Stimulated activated naive B cell treated with anti-CD40 and anti-IgM and Interleukin-4, amounts not matched to agents 10 μg/mL and 1 μg/mL and 100 μg/mL, for 72 hours (primary cell): Measurements from ENCODE around the gene RABIF.
"Not testable (repeated sequence)": the region's sequence is repeated elsewhere in the genome, so short reads cannot be mapped to it uniquely, and the experiment has no call there.

Source experiments
- ATAC-seq, 2 donors: fragments of 150-1000 bp; cut with Tn5 transposase; replicated peaks; 2 replicates each; pipeline ENCODE4 v1.10.0; 2021; ENCODE audit warnings: moderate library complexity in 1 of 2
- DNase-seq: peaks from one replicate; pipeline ENCODE4 v3.0.0; 2021
- H3K27ac Mint-ChIP-seq: one replicate; pipeline ENCODE4 v1.8.0; 2022; ENCODE audit warnings: mild to moderate bottlenecking, mixed read lengths
- H3K27me3 Mint-ChIP-seq, 2 donors: one replicate each; pipeline ENCODE4 v1.8.0; 2022; ENCODE audit warnings: mixed read lengths in 2 of 2
- H3K36me3 Mint-ChIP-seq, 2 donors: one replicate each; pipeline ENCODE4 v1.8.0; 2022; ENCODE audit warnings: mixed read lengths in 2 of 2, mild to moderate bottlenecking in 1 of 2
- H3K4me1 Mint-ChIP-seq, 2 donors: one replicate each; pipeline ENCODE4 v1.8.0; 2022; ENCODE audit warnings: mixed read lengths in 2 of 2, mild to moderate bottlenecking in 1 of 2
- H3K4me3 Mint-ChIP-seq, 2 donors: one replicate each; pipeline ENCODE4 v1.8.0; 2022; ENCODE audit warnings: mild to moderate bottlenecking in 2 of 2, mixed read lengths in 2 of 2, moderate library complexity in 1 of 2
- H3K9me3 Mint-ChIP-seq, 2 donors: one replicate each; pipeline ENCODE4 v1.8.0; 2022; ENCODE audit warnings: mixed read lengths in 2 of 2, mild to moderate bottlenecking in 1 of 2

RABIF gene

DNA sequence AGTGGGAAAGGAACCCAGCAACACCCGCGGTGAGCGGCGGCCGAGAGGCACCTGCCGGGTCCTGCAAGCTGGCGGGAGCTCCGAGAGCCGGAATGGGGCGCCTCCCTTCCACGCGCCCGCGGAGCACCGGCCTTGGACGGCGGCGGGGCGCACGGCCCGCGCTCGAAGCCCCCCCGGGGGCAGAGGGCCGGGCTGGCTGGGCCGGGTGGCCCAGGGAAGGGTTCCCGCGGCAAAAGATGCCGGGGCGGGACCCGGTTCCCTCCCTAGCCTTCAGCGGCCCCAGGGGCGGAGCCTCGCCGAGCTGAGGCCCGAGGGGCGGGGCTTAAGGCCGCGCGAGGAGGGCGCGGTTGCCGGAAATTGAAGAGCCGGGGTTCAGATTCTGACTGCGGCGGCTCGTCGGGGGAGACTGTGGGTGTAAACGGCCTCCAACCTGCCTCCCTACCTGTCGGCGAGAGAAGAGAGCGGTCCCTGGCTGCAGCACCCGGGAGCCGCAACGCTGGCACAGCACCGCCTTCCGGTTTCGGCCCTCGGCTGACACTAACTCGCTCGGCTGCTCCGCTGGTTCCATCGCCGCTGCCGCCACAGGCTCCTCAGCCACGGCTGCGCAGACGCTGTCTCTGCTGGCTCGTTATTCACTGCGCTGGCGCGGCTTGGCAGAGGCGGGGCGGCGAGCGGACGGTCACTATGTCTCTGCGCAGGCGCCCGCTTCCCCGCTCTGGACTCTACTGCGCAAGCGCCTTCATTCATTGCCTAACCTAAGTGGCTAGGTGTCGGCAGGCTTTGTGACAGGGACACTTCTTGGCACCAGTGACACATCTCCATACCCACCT is at the start of gene RABIF:
Gene RABIF (minus strand): TSS at position 619 of the 830 bp plus-strand sequence. CDS start 51 bp downstream, at position 568.
- H3K9me3 Mint-ChIP-seq: no peaks in the 10 kb centered on the region
- H3K27ac Mint-ChIP-seq: peak within 1 kb of the TSS; percentile 98
- peaks cover 13 to 24% of the 10 kb centered on the region in 2 donors for H3K36me3 Mint-ChIP-seq
- ATAC-seq (peak; percentile 94 to 95), DNase-seq (peak; percentile 97)
- H3K4me1 Mint-ChIP-seq: peaks cover 8 to 9% of the 10 kb centered on the region in 2 donors
- peak within 1 kb of the TSS; percentile 87 to 94 for H3K4me3 Mint-ChIP-seq
- H3K27me3 Mint-ChIP-seq: no peaks in the 10 kb centered on the region

DNA sequence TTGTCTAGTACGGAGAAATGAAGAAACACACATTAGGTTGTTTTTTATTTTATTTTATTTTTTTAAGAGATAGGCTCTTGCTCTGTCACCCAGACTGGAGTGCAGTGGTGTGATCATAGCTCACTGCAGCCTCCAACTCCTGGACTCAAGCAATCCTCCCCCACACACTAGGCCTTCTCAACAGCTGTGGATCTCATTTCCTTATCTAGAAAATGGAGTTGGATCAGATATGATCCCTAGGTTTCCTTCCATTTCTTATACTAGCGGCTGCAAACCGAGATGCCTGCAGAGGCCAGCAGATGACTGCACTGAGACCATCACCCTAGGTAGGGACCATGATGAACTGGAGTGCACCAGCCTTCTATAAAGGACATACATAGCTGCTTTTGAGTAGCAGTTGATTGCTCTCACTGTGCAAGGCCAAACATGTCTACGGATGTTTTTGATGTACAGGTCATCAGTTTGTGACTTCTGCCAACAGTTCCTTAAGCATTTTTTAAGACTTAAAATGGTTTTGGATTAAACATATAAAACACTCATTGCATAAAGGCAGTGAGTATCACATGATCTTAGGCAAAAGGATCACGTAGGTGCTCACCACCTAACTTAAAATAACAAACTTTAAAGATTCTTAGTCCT is 49.5 kb upstream of the RABIF start:
- no peak overlapping the region for H3K4me3 Mint-ChIP-seq
- no peak for ATAC-seq

DNA sequence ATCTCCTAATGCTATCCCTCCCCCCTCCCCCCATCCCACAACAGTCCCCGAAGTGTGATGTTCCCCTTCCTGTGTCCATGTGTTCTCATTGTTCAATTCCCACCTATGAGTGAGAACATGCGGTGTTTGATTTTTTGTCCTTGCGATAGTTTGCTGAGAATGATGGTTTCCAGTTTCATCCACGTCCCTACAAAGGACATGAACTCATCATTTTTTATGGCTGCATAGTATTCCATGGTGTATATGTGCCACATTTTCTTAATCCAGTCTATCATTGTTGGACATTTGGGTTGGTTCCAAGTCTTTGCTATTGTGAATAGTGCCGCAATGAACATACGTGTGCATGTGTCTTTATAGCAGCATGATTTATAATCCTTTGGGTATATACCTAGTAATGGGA is 47.5 kb upstream of the RABIF start:
- not testable (repeated sequence) for H3K4me3 Mint-ChIP-seq

More for the DNA sequence above, 49.5 kb upstream of the RABIF start:
- peaks cover 7 to 13% of the 10 kb centered on the region in 2 donors for H3K4me1 Mint-ChIP-seq
- H3K27ac Mint-ChIP-seq: no peak overlapping the region
- peaks cover 1 to 3% of the 10 kb centered on the region in 2 donors for H3K9me3 Mint-ChIP-seq
- peaks cover 7 to 26% of the 10 kb centered on the region in 2 donors for H3K36me3 Mint-ChIP-seq
- no peaks in the 10 kb centered on the region for H3K27me3 Mint-ChIP-seq
- DNase-seq: no peak

DNA sequence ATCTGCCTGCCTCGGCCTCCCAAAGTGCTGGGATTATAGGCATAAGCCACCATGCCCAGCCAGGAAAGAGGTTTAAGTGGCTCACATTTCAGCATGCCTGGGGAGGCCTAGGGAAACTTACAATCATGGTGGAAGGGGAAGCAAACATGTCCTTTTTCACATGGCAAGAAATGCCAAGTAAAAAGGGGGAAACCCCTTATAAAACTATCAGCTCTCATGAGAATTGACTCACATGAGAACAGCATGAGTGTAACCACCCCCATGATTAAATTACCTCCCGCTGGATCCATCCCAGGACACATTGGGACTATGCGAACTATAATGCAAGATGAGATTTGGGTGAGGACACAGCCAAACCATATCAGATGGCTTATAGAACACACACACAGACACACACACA is 46.9 kb upstream of the RABIF start:
- Mint-ChIP-seq H3K4me3 (no peak overlapping the region), H3K9me3 (peaks cover 3% of the 10 kb centered on the region in 2 donors), H3K27me3 (no peaks in the 10 kb centered on the region), H3K4me1 (peaks cover 7 to 16% of the 10 kb centered on the region in 2 donors), H3K36me3 (peaks cover 4 to 6% of the 10 kb centered on the region in 2 donors), H3K27ac (no peak overlapping the region)
- ATAC-seq (peak; percentile 65 to 75), DNase-seq (no peak)

More for the DNA sequence above, 47.5 kb upstream of the RABIF start:
- H3K27ac Mint-ChIP-seq, H3K9me3 Mint-ChIP-seq, ATAC-seq, H3K27me3 Mint-ChIP-seq, DNase-seq: not testable (repeated sequence)
- Mint-ChIP-seq H3K4me1 (peaks cover 7 to 16% of the 10 kb centered on the region in 2 donors), H3K36me3 (peaks cover 8 to 10% of the 10 kb centered on the region in 2 donors)

DNA sequence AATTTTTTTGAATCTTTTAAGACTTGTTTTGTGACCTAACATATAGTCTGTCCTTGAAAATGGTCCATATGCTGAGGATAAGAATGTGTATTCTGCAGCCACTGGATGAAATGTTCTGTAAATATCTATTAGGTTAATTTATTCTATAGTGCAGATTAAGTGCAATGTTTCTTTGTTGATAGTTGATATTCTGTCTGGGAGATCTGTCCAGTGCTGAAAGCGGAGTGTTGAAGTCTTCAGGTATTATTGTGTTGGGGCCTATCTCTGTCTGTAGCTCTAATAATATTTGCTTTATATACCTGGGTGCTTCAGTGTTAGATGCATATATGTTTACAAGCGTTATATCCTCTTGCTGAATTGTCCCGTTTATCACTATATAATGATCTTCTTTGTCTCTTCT is 45.8 kb upstream of the RABIF start:
- peaks cover 3% of the 10 kb centered on the region in 2 donors for H3K9me3 Mint-ChIP-seq
- H3K36me3 Mint-ChIP-seq: peaks cover 3 to 4% of the 10 kb centered on the region in 2 donors
- H3K27ac Mint-ChIP-seq: no peak overlapping the region
- no peaks in the 10 kb centered on the region for H3K27me3 Mint-ChIP-seq
- no peak for DNase-seq
- H3K4me1 Mint-ChIP-seq: peaks cover 7 to 16% of the 10 kb centered on the region in 2 donors
- ATAC-seq: no peak
- H3K4me3 Mint-ChIP-seq: no peak overlapping the region

DNA sequence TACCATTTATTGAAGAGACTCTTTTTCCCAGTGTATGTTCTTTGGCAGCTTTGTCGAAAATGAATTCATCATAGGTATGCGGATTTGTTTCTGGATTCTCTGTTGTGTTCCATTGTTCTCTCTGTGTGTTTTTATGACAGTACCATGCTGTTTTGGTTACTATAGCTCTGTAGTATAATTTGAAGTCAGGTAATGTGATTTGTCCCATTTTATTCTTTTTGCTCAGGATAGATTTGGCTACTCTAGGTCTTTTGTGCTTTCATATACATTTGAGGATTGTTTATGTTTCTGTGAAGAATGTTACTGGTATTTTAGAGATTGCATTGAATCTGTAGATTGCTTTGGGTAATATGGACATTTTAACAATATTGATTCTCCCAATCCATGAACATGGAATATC is 43.5 kb upstream of the RABIF start:
- ATAC-seq (no peak), DNase-seq (no peak)
- peaks cover 3% of the 10 kb centered on the region in 2 donors for H3K9me3 Mint-ChIP-seq
- H3K4me3 Mint-ChIP-seq: no peak overlapping the region
- H3K27ac Mint-ChIP-seq: no peak overlapping the region
- H3K4me1 Mint-ChIP-seq: peaks cover 7 to 16% of the 10 kb centered on the region in 2 donors
- no peaks in the 10 kb centered on the region for H3K27me3 Mint-ChIP-seq
- H3K36me3 Mint-ChIP-seq: peaks cover 0 to 3% of the 10 kb centered on the region in 2 donors

DNA sequence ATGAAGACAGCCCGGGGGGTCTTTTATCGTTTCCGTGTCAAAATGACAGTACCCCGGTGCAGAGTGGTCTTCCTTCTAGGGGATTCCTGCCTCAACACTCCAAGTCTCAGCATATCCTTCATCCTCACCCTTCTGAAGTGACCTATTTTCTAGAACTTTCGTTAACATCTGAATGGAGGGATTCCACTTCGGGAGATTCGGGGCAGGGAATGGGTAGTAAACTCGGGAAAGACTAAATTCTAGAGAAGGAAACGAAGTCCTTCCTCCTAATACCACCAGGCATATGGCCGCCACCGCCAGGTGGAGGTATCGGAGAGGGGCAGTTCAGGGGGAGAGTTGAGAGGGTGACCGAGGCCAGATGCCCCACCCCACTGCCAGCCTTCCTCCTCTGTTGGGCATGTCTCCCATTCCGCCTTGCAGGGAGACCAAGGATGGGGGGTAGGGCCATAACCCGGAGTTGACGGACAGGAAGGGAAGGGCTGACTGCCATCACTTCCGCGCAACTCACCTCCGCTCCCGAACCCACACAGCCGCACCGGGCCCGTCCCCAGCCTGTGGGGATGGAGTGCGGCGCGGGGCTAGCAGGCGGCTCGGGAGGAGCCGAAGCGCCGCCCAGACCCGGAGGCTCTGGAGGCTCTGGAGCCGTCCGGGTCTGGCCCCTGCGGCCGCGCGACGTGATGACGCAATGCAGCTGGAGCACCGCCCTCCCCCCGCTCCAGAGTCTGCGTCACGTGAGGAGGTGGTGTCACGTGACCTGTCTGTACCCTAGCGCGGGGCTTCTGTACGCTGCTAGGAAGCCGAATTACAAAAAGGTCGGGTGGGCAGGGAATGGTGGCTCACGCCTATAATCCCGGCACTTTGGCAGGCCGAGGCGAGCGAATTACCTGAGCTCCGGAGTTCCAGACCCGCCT is 37.9 kb upstream of the RABIF start, which contains the start of gene KLHL12:
Gene KLHL12 (minus strand): TSS at position 654 of the 911 bp plus-strand sequence. CDS start 2,072 bp downstream, outside the sequence.
- peak; percentile 94 for DNase-seq
- Mint-ChIP-seq H3K36me3 (peaks cover 7 to 10% of the 10 kb centered on the region in 2 donors), H3K27me3 (no peaks in the 10 kb centered on the region), H3K4me1 (peaks cover 7 to 26% of the 10 kb centered on the region in 2 donors), H3K4me3 (peak within 1 kb of the TSS; percentile 94 to 95), H3K27ac (peak within 1 kb of the TSS; percentile 96), H3K9me3 (no peaks in the 10 kb centered on the region)
- ATAC-seq: peak; percentile 96 to 97

DNA sequence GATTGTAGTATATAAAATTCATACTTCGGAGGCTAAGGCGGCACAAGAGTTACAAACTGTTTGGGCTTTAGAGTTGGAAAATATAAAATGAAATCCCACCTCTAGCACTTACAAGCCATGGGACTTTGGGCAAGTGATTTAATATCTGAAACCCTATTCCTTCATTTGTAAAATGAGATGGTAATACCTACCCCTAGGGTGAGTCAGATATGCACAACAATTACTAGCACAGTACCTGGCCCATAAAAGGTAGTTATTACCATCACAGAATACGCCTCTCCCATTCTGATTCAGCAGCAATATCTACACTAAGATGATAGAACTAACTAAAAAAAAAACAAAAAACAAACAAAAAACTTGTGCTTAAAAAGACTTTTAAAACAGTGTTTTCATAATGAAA is 34.6 kb upstream of the RABIF start:
- Mint-ChIP-seq H3K27ac (no peak overlapping the region), H3K36me3 (peaks cover 10% of the 10 kb centered on the region in 2 donors), H3K9me3 (no peaks in the 10 kb centered on the region), H3K4me1 (peaks cover 7 to 26% of the 10 kb centered on the region in 2 donors), H3K27me3 (no peaks in the 10 kb centered on the region), H3K4me3 (no peak overlapping the region)
- no peak for ATAC-seq
- no peak for DNase-seq

DNA sequence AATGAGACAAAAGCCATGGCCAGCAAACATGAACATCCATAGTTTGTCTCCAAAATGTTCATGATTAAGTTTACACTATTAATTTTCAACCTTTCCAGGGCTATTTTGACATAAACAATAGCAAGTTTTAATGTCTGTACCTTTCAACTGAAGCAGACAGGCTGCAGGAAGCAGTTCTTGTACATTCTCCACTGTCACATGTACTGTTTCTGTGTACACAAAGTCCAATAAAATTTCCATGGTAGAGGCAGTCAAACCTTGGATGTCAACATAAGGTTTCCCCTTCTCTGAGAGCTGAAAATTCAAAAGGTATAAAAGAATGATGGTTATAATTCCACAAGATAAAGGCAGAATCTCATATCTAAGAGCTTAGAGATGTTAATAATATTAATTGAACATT is 30.7 kb upstream of the RABIF start:
- no peaks in the 10 kb centered on the region for H3K9me3 Mint-ChIP-seq
- H3K36me3 Mint-ChIP-seq: peaks cover 20 to 27% of the 10 kb centered on the region in 2 donors
- ATAC-seq: no peak
- no peak overlapping the region for H3K4me3 Mint-ChIP-seq
- H3K4me1 Mint-ChIP-seq: peaks cover 2 to 11% of the 10 kb centered on the region in 2 donors
- H3K27ac Mint-ChIP-seq: no peak overlapping the region
- no peaks in the 10 kb centered on the region for H3K27me3 Mint-ChIP-seq
- no peak for DNase-seq

GRCh38 chr1:202915146-202915545 is 26.2 kb upstream of the RABIF start:
- H3K36me3 Mint-ChIP-seq: peaks cover 44 to 48% of the 10 kb centered on the region in 2 donors
- DNase-seq: no peak

GRCh38 chr1:202912476-202912875 is 23.5 kb upstream of the RABIF start:
- not testable (repeated sequence) for H3K27ac Mint-ChIP-seq, ATAC-seq, H3K4me3 Mint-ChIP-seq, H3K27me3 Mint-ChIP-seq, DNase-seq, H3K4me1 Mint-ChIP-seq, H3K9me3 Mint-ChIP-seq
- peaks cover 40 to 49% of the 10 kb centered on the region in 2 donors for H3K36me3 Mint-ChIP-seq

More at GRCh38 chr1:202915146-202915545, 26.2 kb upstream of the RABIF start:
- no peak for ATAC-seq
- peaks cover 0 to 4% of the 10 kb centered on the region in 2 donors for H3K4me1 Mint-ChIP-seq
- no peak overlapping the region for H3K4me3 Mint-ChIP-seq
- no peaks in the 10 kb centered on the region for H3K9me3 Mint-ChIP-seq
- H3K27me3 Mint-ChIP-seq: no peaks in the 10 kb centered on the region
- no peak overlapping the region for H3K27ac Mint-ChIP-seq

DNA sequence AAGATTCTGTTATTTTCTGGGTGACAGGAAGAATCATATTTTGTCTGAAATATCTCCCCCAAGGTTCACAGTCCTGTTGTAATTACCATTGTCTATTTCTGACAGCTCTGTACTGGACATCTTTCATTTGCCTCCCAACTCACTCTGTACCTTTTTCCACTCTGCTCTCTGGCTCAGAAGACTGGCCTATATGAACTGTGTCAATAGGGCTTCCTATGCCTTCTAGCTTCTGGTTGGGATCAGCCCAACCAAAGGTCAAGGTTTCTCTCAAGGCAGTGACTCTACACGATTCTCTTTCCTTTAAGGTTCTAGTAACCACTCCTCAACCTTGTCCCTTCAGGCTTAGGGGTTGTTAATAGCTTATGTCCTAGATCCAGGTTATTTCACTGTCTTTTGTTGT is 20.5 kb upstream of the RABIF start:
- DNase-seq: no peak
- Mint-ChIP-seq H3K9me3 (no peaks in the 10 kb centered on the region), H3K36me3 (peaks cover 34 to 52% of the 10 kb centered on the region in 2 donors), H3K27ac (no peak overlapping the region), H3K4me1 (peaks cover 0 to 4% of the 10 kb centered on the region in 2 donors), H3K4me3 (no peak overlapping the region), H3K27me3 (no peaks in the 10 kb centered on the region)
- ATAC-seq: no peak

DNA sequence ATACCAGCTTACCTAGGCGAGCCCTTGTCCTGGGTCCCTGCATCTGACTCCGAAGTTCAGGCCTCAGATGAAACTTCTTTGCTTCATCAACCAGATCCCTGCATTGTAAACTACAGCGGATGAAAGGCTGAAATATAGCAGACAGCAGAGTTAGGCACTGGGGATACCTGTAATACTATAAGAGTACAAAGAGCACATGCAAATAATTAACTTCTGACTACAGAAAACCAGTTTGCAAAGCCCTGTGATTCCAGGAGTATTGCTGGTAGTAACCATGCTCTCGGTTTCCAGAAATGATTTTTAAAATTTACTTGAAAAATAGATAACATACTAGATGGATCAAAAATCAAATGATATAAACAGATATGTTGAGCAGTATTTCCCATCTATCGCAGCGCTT is 20.0 kb upstream of the RABIF start:
- peaks cover 34 to 50% of the 10 kb centered on the region in 2 donors for H3K36me3 Mint-ChIP-seq
- no peaks in the 10 kb centered on the region for H3K27me3 Mint-ChIP-seq
- no peak overlapping the region for H3K4me3 Mint-ChIP-seq
- DNase-seq (no peak), ATAC-seq (no peak)
- no peak overlapping the region for H3K27ac Mint-ChIP-seq
- H3K4me1 Mint-ChIP-seq: peaks cover 0 to 4% of the 10 kb centered on the region in 2 donors
- no peaks in the 10 kb centered on the region for H3K9me3 Mint-ChIP-seq

- no peak for ATAC-seq
- H3K36me3 Mint-ChIP-seq: peaks cover 15 to 37% of the 10 kb centered on the region in 2 donors
- no peaks in the 10 kb centered on the region for H3K27me3 Mint-ChIP-seq
- peaks cover 0 to 2% of the 10 kb centered on the region in 2 donors for H3K4me1 Mint-ChIP-seq
- no peak for DNase-seq
- H3K4me3 Mint-ChIP-seq: no peak overlapping the region
- H3K27ac Mint-ChIP-seq: no peak overlapping the region
- H3K9me3 Mint-ChIP-seq: no peaks in the 10 kb centered on the region
These were observed 16.4 kb upstream of the RABIF start for GRCh38 chr1:202905331-202905730.
